Measurements from ENCODE around the gene GPLD1. TPM values are rescaled to one million over a fixed set of nuclear protein-coding genes. Genes with fewer than 3 reads are reported as not detected.

Gene GPLD1
- total and polyA plus RNA-seq, 2 experiments from 2014 or later: 3.8 to 11.1 TPM

DNA sequence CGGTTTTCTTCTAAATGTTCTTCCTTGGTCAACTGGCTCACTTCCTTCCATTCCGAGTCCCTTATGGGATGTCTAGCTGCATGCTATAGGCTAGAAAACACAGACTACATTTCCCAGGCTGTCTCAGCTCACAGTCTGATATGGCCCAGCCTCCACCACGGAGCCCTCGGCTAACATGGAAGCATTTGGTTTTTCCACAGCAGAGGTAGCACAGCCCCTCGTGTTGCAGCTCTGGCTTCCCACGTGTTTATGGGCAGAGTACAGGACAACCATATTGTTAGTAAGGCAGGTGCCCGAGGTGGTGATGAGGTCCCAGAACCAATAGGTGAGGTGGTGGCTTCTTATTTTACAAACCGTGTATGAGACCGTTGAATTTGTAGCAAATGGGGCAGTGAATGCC lies 8.7 kb downstream of the GPLD1 start:
- Histone ChIP-seq H3K27me3 (ENCODE audit: insufficient read depth) (no peaks in the 10 kb centered on the region), H3K4me1 (ENCODE audit: insufficient read depth) (no peaks in the 10 kb centered on the region), H3K4me3 (no peak overlapping the region), H3K9me2 (ENCODE audit: insufficient read depth) (no peaks in the 10 kb centered on the region), H2AFZ (no peak overlapping the region), H3F3A (replicated peaks; ENCODE audit: low read depth) (no peaks in the 10 kb centered on the region), H4K20me1 (replicated peaks; ENCODE audit: insufficient read depth) (no peaks in the 10 kb centered on the region), H3K79me2 (replicated peaks; ENCODE audit: insufficient read depth) (no peaks in the 10 kb centered on the region), H3K4me2 (no peak overlapping the region), H3K27ac (ENCODE audit: low read depth) (no peak overlapping the region), H3K36me3 (ENCODE audit: insufficient read depth) (peaks cover 6% of the 10 kb centered on the region; the same call in 1 of the 2 replicates)
- ATAC-seq (no peak), DNase-seq (ENCODE audit: low spot score) (no peak)
- Mint-ChIP-seq H3K27me3 (ENCODE audit: insufficient read depth, low read depth, poor library complexity) (peaks cover 4% of the 10 kb centered on the region), H3K4me1 (no peaks in the 10 kb centered on the region), H3K9me3 (peaks cover 11% of the 10 kb centered on the region), H3K4me3 (no peak overlapping the region), H3K36me3 (ENCODE audit: low read depth) (peaks cover 24% of the 10 kb centered on the region), H3K27ac (no peak overlapping the region)
- TF ChIP-seq CTCF (conservative IDR thresholded peaks at IDR 0.05; ENCODE audit: low read depth in 2 of 2) (no peak), ZNF462 (CRISPR knock-in tag; IDR thresholded peaks at IDR 0.05) (no peak), EZH2phosphoT487 (IDR thresholded peaks at IDR 0.05; ENCODE audit: unreplicated experiment) (no peak), REST (IDR thresholded peaks at IDR 0.05; ENCODE audit: unreplicated experiment) (no peak), JUNB (IDR thresholded peaks at IDR 0.05; ENCODE audit: unreplicated experiment) (no peak)
- TF ChIP-seq, protein P1, sequence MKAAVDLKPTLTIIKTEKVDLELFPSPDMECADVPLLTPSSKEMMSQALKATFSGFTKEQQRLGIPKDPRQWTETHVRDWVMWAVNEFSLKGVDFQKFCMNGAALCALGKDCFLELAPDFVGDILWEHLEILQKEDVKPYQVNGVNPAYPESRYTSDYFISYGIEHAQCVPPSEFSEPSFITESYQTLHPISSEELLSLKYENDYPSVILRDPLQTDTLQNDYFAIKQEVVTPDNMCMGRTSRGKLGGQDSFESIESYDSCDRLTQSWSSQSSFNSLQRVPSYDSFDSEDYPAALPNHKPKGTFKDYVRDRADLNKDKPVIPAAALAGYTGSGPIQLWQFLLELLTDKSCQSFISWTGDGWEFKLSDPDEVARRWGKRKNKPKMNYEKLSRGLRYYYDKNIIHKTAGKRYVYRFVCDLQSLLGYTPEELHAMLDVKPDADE (IDR thresholded peaks at IDR 0.05): no peak

Measured in GM23338 (cell line).